CD4-positive, alpha-beta T cell (primary cell): Measurements from ENCODE around the gene LEMD2. TPM values are rescaled to one million over a fixed set of nuclear protein-coding genes. Genes with fewer than 3 reads are reported as not detected.

Source experiments
- ATAC-seq: fragments of 200-7000 bp; cut with Tn5 transposase; one replicate; pipeline ENCODE4 v1.10.0; 2022; ENCODE audit warnings: mild to moderate bottlenecking; ENCODE audit not compliant: poor library complexity
- CTCF ChIA-PET: fragments of 350-600 bp; sonication (Branson Sonifier 250); formaldehyde crosslinking; loops from one replicate; lab custom pipeline; 2021; ENCODE audit warnings: antibody characterized with exemption, inconsistent platforms; lab: Charles Lee
- POLR2A ChIA-PET: fragments of 350-600 bp; sonication (Branson Sonifier 250); formaldehyde crosslinking; loops from one replicate; lab custom pipeline; 2021; ENCODE audit warnings: antibody characterized with exemption, inconsistent platforms; lab: Charles Lee
- DNase-seq, 14 experiments: peaks; one replicate each; pipeline ENCODE4 v3.0.0-alpha.2; 2013 to 2020; ENCODE audit warnings: mixed read lengths in 2 of 14
- H3K27ac ChIP-seq, 2 donors: one replicate each; pipeline versions ENCODE4 v1.5.1 to v1.7.0; 2013; ENCODE audit warnings: low read length in 2 of 2, low read depth in 1 of 2, mild to moderate bottlenecking in 1 of 2
- H3K27me3 ChIP-seq, 2 experiments: 1 replicate in 1 of 2; 2 replicates in 1 of 2; pipeline versions ENCODE4 v1.6.1 to v1.7.0; 2013; ENCODE audit warnings: low read length in 2 of 2, control low read depth in 1 of 2, mild to moderate bottlenecking in 1 of 2, moderate library complexity in 1 of 2; ENCODE audit not compliant: insufficient read depth in 2 of 2, control insufficient read depth in 1 of 2
- H3K36me3 ChIP-seq: one replicate; pipeline ENCODE4 v1.6.1; 2013; ENCODE audit warnings: low read length, control low read depth; ENCODE audit not compliant: insufficient read depth
- H3K4me1 ChIP-seq: one replicate; pipeline ENCODE4 v1.6.1; 2013; ENCODE audit warnings: low read length, control low read depth; ENCODE audit not compliant: insufficient read depth
- H3K4me3 ChIP-seq: one replicate; pipeline ENCODE4 v1.5.1; 2013; ENCODE audit warnings: mild to moderate bottlenecking, low read length, moderate library complexity
- H3K9me3 ChIP-seq, 2 experiments: 1 replicate in 1 of 2; 2 replicates in 1 of 2; pipeline versions ENCODE4 v1.6.1 to v1.7.0; 2013; ENCODE audit warnings: low read length in 2 of 2, mild to moderate bottlenecking in 2 of 2, control low read depth in 1 of 2, moderate library complexity in 1 of 2; ENCODE audit not compliant: control insufficient read depth in 1 of 2, insufficient read depth in 1 of 2
- H3K27ac Mint-ChIP-seq: one replicate; pipeline ENCODE4 v1.8.0; 2020; ENCODE audit warnings: mixed read lengths
- H3K27me3 Mint-ChIP-seq: one replicate; pipeline ENCODE4 v1.8.0; 2021; ENCODE audit warnings: mixed read lengths
- H3K36me3 Mint-ChIP-seq: one replicate; pipeline ENCODE4 v1.8.0; 2021; ENCODE audit warnings: low read depth, mixed read lengths
- H3K4me1 Mint-ChIP-seq: one replicate; pipeline ENCODE4 v1.8.0; 2021; ENCODE audit warnings: low read depth, mixed read lengths
- H3K4me3 Mint-ChIP-seq: one replicate; pipeline ENCODE4 v1.8.0; 2020; ENCODE audit warnings: mild to moderate bottlenecking, mixed read lengths
- H3K9me3 Mint-ChIP-seq: one replicate; pipeline ENCODE4 v1.8.0; 2020; ENCODE audit warnings: mixed read lengths
- intact Hi-C, 2 experiments: fragments of 100-400 bp; cut with DNase I in 1 of 2; cut with micrococcal nuclease in 1 of 2; formaldehyde crosslinking; loops; one replicate each; pipeline versions ENCODE4 v1.15.1 to v1.9.0; 2023 to 2025; cut with DNase I, micrococcal nuclease
- total RNA-seq, 174 experiments: library from RNA in 2 of 174; stranded (reverse) in 2 of 174; gene quantifications; one replicate each; pipeline ENCODE4 v1.2.3 and lab custom pipeline; 2021 to 2026
- TF ChIP-seq, protein P1 (sequence below): fragments of 200-600 bp; IDR thresholded peaks from one replicate; pipeline ENCODE4 v1.8.0; 2022; ENCODE audit warnings: antibody characterized with exemption, mild to moderate bottlenecking

LEMD2 gene
- total RNA-seq, 2 experiments from 2014 or later: 122 to 124 TPM

GRCh38 chr6:33768644-33769120, 20.2 kb downstream of the LEMD2 start:
- peak; percentile 64 for ATAC-seq
- peaks cover 22% of the 10 kb centered on the region for H3K36me3 Mint-ChIP-seq
- peaks cover 17% of the 10 kb centered on the region for H3K4me1 Mint-ChIP-seq
- TF ChIP-seq, protein P1, sequence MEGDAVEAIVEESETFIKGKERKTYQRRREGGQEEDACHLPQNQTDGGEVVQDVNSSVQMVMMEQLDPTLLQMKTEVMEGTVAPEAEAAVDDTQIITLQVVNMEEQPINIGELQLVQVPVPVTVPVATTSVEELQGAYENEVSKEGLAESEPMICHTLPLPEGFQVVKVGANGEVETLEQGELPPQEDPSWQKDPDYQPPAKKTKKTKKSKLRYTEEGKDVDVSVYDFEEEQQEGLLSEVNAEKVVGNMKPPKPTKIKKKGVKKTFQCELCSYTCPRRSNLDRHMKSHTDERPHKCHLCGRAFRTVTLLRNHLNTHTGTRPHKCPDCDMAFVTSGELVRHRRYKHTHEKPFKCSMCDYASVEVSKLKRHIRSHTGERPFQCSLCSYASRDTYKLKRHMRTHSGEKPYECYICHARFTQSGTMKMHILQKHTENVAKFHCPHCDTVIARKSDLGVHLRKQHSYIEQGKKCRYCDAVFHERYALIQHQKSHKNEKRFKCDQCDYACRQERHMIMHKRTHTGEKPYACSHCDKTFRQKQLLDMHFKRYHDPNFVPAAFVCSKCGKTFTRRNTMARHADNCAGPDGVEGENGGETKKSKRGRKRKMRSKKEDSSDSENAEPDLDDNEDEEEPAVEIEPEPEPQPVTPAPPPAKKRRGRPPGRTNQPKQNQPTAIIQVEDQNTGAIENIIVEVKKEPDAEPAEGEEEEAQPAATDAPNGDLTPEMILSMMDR: peak; percentile 73
- Histone ChIP-seq H3K27me3 (peaks cover 0 to 3% of the 10 kb centered on the region in 2 experiments), H3K4me1 (peaks cover 21% of the 10 kb centered on the region), H3K36me3 (peaks cover 19% of the 10 kb centered on the region), H3K27ac (no peak overlapping the region), H3K9me3 (peaks cover 0 to 4% of the 10 kb centered on the region in 2 experiments), H3K4me3 (no peak overlapping the region)
- H3K27ac Mint-ChIP-seq: no peak overlapping the region
- no peak overlapping the region for H3K4me3 Mint-ChIP-seq
- DNase-seq: peak; percentile 49 to 80 (median 66)
- POLR2A ChIA-PET: interaction anchor here (1.9 kb wide), 1 partner anchor 259 kb away, joined by 5 read pairs; no protein-coding TSS in a partner anchor
- no peaks in the 10 kb centered on the region for H3K27me3 Mint-ChIP-seq
- CTCF ChIA-PET: no interaction called here
- intact Hi-C loops: loop anchor here in 1 of 2 experiments (1.0 kb wide), 1 partner anchor 386 kb away; no protein-coding TSS in a partner anchor
- H3K9me3 Mint-ChIP-seq: no peaks in the 10 kb centered on the region

DNA sequence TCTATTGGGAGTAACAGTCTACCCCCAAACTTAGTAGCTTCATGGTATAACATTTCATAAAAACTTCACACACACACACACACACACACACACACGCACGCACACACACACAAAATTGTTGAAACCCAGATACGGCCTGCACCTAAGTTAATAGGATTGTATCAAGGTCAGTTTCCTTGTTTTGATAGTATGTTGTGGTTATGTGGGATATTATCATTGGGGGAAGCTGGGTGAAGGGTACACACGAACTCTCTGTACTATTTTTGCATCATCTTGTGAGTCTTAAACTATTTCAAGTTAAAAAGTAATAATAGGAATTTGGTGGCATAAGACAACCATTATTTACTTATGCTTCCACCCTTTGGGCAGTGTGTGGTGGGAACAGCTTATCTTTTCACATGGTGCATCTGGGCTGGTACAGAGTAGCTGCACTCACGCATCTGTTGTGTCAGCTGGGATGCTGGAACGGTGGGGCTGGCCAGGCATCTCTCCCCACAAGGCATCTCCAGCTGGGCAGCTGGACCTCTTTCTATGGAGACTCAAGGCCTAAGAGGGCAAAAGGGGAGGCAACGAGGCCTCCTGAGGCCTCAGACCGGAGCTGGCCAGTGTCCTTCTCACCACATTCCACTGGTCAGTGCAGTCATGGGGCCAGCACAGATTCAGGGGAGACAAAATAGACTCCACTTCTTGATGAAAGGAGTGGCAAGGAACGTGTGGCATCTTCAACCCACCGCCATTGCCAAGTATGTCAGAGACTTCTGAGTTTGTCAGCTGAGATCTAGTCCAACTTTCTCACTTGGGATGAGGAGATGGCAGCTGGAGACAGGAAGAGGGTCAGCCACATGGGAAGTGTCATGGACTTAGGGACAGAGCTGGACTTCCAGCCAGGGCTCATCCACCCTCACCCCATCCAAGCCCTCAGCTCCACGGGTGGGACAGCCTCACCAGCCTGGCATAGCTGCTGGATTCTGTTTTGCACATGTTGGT, 21.7 kb downstream of the LEMD2 start:
- no peaks in the 10 kb centered on the region for H3K27me3 Mint-ChIP-seq
- H3K4me3 Mint-ChIP-seq: no peak overlapping the region
- ChIA-PET CTCF (interaction anchor here (1.5 kb wide), 1 partner anchor 261 kb away, joined by 3 read pairs; no protein-coding TSS in a partner anchor), POLR2A (no interaction called here)
- Histone ChIP-seq H3K27ac (no peak overlapping the region), H3K36me3 (peaks cover 5% of the 10 kb centered on the region), H3K9me3 (peaks cover 0 to 4% of the 10 kb centered on the region in 2 experiments), H3K4me1 (peaks cover 21% of the 10 kb centered on the region), H3K27me3 (peaks cover 0 to 3% of the 10 kb centered on the region in 2 experiments), H3K4me3 (no peak overlapping the region)
- H3K27ac Mint-ChIP-seq: no peak overlapping the region
- no peak for DNase-seq
- ATAC-seq: no peak
- TF ChIP-seq, protein P1: no peak
- no peaks in the 10 kb centered on the region for H3K9me3 Mint-ChIP-seq
- peaks cover 5% of the 10 kb centered on the region for H3K4me1 Mint-ChIP-seq
- peaks cover 9% of the 10 kb centered on the region for H3K36me3 Mint-ChIP-seq
- intact Hi-C loops: no loop called here

- ChIA-PET CTCF (interaction anchor here (0.7 kb wide), 1 partner anchor 380 kb away, joined by 5 read pairs; no protein-coding TSS in a partner anchor), POLR2A (no interaction called here)
- Mint-ChIP-seq H3K9me3 (no peaks in the 10 kb centered on the region), H3K27me3 (no peaks in the 10 kb centered on the region), H3K4me1 (no peaks in the 10 kb centered on the region), H3K4me3 (no peak overlapping the region), H3K27ac (no peak overlapping the region), H3K36me3 (no peaks in the 10 kb centered on the region)
- Histone ChIP-seq H3K27ac (no peak overlapping the region), H3K27me3 (peaks cover 0 to 3% of the 10 kb centered on the region in 2 experiments), H3K9me3 (peaks cover 0 to 4% of the 10 kb centered on the region in 2 experiments), H3K36me3 (no peaks in the 10 kb centered on the region), H3K4me1 (peaks cover 10% of the 10 kb centered on the region), H3K4me3 (no peak overlapping the region)
- no peak for ATAC-seq
- TF ChIP-seq, protein P1: no peak
- intact Hi-C loops: no loop called here
- no peak for DNase-seq
Measured at GRCh38 chr6:33765368-33765767, 23.6 kb downstream of the LEMD2 start.
